HG02642 (cell line): Measurements from ENCODE around the gene BCAS3.
"Not testable (repeated sequence)": the region's sequence is repeated elsewhere in the genome, so short reads cannot be mapped to it uniquely, and the experiment has no call there.

Source experiments
- ATAC-seq: cut with Tn5 transposase; IDR thresholded peaks from one replicate; pipeline ENCODE4 v1.9.1; 2021; ENCODE audit warnings: mild to moderate bottlenecking; ENCODE audit not compliant: unreplicated experiment, poor library complexity

BCAS3 gene

GRCh38 chr17:60971515-60972369 lies 294.1 kb downstream of the BCAS3 start:
- no peak for ATAC-seq

GRCh38 chr17:60976861-60977260 lies 299.2 kb downstream of the BCAS3 start:
- not testable (repeated sequence) for ATAC-seq

- ATAC-seq: no peak
These were observed 311.7 kb downstream of the BCAS3 start for GRCh38 chr17:60989379-60989778.

GRCh38 chr17:60989846-60990245 lies 312.2 kb downstream of the BCAS3 start:
- no peak for ATAC-seq

- no peak for ATAC-seq
These were observed 315.8 kb downstream of the BCAS3 start for GRCh38 chr17:60993497-60993896.

GRCh38 chr17:60995680-60996079 lies 318.0 kb downstream of the BCAS3 start:
- ATAC-seq: no peak

- no peak for ATAC-seq
These were observed 323.3 kb downstream of the BCAS3 start for GRCh38 chr17:61000911-61001310.

- ATAC-seq: no peak
These were observed 324.7 kb downstream of the BCAS3 start for GRCh38 chr17:61002316-61002736.

- ATAC-seq: no peak
These were observed 327.7 kb downstream of the BCAS3 start for GRCh38 chr17:61005358-61005757.

GRCh38 chr17:61005958-61006357 lies 328.3 kb downstream of the BCAS3 start:
- ATAC-seq: not testable (repeated sequence)

GRCh38 chr17:61007980-61008379 lies 330.3 kb downstream of the BCAS3 start:
- no peak for ATAC-seq

GRCh38 chr17:61009663-61010062 lies 332.0 kb downstream of the BCAS3 start:
- ATAC-seq: no peak

- ATAC-seq: no peak
These were observed 333.1 kb downstream of the BCAS3 start for GRCh38 chr17:61010661-61011170.

GRCh38 chr17:61011251-61011650 lies 333.6 kb downstream of the BCAS3 start:
- ATAC-seq: no peak

- no peak for ATAC-seq
These were observed 338.3 kb downstream of the BCAS3 start for GRCh38 chr17:61015966-61016365.

GRCh38 chr17:61017317-61018006 lies 339.8 kb downstream of the BCAS3 start:
- ATAC-seq: no peak

- ATAC-seq: no peak
These were observed 341.3 kb downstream of the BCAS3 start for GRCh38 chr17:61018938-61019337.

GRCh38 chr17:61023996-61024395 lies 346.3 kb downstream of the BCAS3 start:
- ATAC-seq: no peak

- no peak for ATAC-seq
These were observed 349.2 kb downstream of the BCAS3 start for GRCh38 chr17:61026818-61027217.

- ATAC-seq: no peak
These were observed 351.5 kb downstream of the BCAS3 start for GRCh38 chr17:61029181-61029580.

- ATAC-seq: no peak
These were observed 363.0 kb downstream of the BCAS3 start for GRCh38 chr17:61040666-61041065.
